ENCODE measurements around the gene KCTD10.
"Not testable (repeated sequence)": the region's sequence is repeated elsewhere in the genome, so short reads cannot be mapped to it uniquely, and the experiment has no call there.

- TF ChIP-seq CTCF (conservative IDR thresholded peaks at IDR 0.05; ENCODE audit: low read length); EZH2phosphoT487 (IDR thresholded peaks at IDR 0.05; ENCODE audit: borderline replicate concordance): not testable (repeated sequence)
Observed at GRCh38 chr12:109473526-109474270, 3.4 kb downstream of the KCTD10 start.
